Right lobe of liver (tissue), 4 donors: Measurements from ENCODE around the gene RNF217.

Experiments
- CTCF ChIP-seq, 4 donors: fragments of 200-600 bp in 3 of 4; fragments of 450-650 bp in 1 of 4; IDR thresholded peaks; one replicate each; pipeline versions ENCODE4 v1.5.1 to v1.8.0; 2016 to 2022; ENCODE audit warnings: antibody characterized with exemption in 4 of 4, mild to moderate bottlenecking in 2 of 4
- POLR2A ChIP-seq: fragments of 450-650 bp; IDR thresholded peaks from one replicate; pipeline ENCODE4 v1.6.1; 2017; ENCODE audit warnings: antibody characterized with exemption, mild to moderate bottlenecking
- donor health status: DM: no; HTN: no; CAD: no.
- donor health status: DM: no; HTN: no; CAD: no.
- donor health status: DM: no; HTN: yes; CAD: no.

- TF ChIP-seq CTCF (IDR thresholded peaks at IDR 0.05) (no peak), POLR2A (no peak)
Observed at GRCh38 chr6:125136378-125136777, 174.1 kb downstream of the RNF217 start.
